Activated CD4-positive, alpha-beta T cell treated with anti-CD3 and anti-CD28 coated beads, Interleukin-2, amount 50 U/mL, for 4 hours (primary cell): ENCODE data around the gene CCM2L.

ENCODE experiments used
- DNase-seq, 2 experiments: peaks; one replicate each; pipeline ENCODE4 v3.0.0-alpha.2; 2020

Gene CCM2L

DNA sequence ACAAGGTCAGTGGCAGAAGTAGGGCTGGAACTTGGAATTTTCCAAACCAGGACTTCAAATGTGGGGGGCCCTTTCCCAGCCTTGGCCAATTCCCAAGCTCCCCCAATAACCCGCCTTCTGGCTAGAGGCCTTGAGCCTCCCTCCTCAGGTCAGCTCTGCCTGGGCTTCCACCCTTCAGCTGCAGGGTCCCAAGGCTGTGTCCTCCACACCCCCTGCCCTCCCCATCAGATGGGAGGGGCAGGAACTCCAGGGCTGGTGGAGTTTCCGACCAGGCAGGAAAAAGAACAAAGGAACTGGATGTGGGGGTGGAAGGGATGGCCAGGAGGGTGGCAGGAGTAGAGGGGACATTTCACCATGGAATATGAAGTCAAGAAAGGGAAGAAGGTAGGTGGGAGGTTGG lies at the start of gene CCM2L:
Gene CCM2L (plus strand): TSS at position 338 of the 400 bp plus-strand sequence. CDS start 17 bp downstream, at position 355.
- no peak for DNase-seq

- DNase-seq = no peak
Measured at GRCh38 chr20:31962761-31963160, 47.5 kb upstream of the CCM2L start.

DNA sequence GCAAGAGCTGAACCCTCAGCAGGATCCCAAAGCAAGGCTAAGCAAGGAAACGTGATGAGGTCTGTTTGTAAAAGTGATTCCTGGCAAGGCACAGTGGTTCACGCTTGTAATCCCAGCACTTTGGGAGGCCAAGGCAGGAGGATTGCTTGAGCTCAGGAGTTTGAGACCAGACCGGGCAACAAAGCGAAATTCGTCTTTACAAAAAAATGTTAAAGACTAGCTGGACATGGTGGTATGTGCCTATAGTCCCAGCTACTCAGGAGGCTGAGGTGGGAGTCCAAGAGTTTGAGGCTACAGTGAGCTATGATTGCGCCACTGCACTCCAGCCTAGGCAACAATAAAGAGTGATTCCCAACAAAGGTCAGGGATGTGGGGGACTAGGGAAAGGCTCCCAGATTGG lies 46.3 kb upstream of the CCM2L start:
- no peak for DNase-seq

DNA sequence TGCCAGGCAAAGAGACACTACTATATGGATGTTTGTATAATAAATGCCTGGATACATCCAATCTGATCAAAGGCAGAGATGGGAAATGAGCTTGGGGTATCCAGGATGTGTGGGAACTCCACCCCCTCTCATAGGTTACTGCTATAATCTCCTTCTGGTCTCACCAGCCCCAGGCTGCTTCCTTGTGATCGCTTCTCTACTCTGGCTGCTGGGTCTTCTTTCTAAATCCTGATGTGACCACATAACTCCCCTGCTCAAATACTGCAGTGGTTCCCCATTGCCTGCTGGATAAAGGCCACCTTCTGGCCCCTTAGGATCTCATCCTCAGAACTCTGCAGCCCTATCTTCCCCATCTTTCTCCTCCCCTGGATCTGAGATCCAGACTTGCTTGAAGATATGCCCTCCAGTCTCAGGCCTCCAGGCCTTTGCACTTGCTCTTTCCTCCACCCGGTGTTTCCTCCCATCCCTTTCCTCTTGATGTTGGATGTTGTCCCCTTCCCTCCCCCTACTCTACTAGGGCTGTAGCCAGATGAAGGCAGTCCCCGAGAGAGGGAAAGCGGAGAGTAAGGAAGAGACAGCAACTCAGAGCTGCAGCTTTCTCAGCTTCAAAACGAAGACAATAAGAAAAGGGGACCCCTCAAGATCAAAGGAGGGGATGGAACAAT lies 43.1 kb upstream of the CCM2L start:
- DNase-seq = no peak

GRCh38 chr20:31967830-31968249 lies 42.4 kb upstream of the CCM2L start, which contains the start of gene XKR7:
TSS of gene XKR7 (plus strand) at chr20:31968151. CDS start at chr20:31968176, 25 bp downstream.
- no peak for DNase-seq

DNA sequence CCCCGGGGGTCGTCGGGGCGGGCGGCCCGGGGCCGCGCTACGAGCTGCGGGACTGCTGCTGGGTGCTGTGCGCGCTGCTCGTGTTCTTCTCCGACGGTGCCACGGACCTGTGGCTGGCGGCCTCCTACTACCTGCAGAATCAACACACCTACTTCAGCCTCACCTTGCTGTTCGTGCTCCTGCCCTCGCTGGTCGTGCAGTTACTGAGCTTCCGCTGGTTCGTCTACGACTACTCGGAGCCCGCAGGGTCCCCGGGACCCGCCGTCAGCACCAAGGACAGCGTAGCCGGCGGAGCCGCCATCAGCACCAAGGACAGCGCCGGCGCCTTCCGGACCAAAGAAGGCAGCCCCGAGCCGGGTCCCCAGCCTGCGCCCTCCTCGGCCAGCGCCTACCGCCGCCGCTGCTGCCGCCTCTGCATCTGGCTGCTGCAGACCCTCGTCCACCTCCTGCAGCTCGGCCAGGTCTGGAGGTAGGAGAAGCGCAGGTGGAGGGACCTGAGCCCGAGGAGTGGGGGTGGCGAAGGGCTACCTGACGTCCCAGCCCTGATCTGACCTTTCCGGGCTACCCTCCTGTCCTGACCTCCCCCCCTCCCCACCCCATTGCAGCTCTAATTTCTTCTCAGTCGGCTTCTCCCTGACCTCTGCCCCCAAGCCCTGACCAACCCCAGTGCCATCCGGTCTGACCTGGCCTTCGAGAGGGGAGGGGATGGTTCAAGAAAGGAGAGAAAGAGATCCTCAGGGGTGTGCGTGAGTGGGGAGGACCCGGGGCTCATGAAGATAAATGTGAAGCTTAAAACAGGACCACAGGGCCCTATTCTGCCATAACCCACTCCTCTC lies 41.7 kb upstream of the CCM2L start:
- DNase-seq = peak; percentile 65 to 69

DNA sequence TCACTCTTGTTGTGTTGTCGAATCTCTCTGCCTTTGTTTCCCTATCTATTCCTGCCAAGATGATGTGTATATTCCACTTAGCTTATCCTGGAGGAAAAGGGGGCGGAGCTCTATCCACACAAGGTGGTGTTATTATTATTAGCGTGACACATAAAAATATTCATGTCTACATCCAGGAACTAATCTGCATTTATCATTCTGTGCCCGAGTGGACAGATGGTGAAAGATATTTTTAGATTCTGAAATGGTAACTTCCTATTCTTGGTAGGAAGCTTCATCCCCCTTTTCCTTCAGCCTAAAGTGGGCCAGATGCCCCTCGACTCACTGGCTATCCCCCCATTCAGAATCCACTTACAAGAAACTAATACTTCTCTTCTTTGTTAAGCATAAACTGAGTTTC lies 40.2 kb upstream of the CCM2L start:
- no peak for DNase-seq

GRCh38 chr20:31972471-31973021 lies 37.7 kb upstream of the CCM2L start:
- DNase-seq = no peak

DNA sequence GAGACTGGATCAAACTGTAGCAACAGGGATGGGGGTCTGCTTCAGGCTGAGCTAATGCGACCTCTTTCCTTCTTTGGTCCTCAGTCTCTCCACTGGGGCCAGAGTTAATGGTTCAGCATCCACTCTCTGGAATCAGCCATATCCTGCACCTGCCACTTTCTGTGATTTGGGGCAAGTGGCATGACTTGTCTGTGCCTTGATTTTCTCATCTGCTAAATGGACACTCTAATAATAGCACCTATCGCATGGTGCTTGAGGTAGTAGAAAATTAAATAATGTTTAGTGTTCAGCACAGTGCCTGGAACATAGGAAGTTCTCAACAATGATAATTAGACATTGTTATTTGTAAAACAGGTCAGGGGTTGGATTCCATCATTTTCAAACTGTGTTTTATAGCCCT lies 35.9 kb upstream of the CCM2L start:
- DNase-seq = no peak

GRCh38 chr20:31974951-31975487 lies 35.2 kb upstream of the CCM2L start:
- DNase-seq = no peak

DNA sequence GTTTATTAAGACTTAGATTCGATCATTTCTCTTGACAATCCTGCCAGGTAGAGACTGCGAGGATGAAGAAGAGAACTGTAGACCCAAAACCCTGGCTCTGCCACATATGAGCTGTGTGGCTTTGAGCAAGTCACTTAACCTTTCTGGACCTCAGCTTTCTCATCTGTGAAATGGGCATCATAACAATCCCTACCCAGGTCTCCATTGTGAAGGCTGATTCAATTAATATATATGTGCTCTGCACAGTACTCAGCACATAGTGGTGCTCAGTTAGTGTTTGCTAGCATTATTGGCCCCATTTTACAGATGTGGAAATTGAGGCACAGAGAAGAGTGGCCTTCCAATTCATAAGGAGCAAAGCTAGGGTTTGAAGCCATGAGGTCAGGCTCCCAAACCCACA lies 34.4 kb upstream of the CCM2L start:
- DNase-seq = no peak

GRCh38 chr20:31977080-31977479 lies 33.2 kb upstream of the CCM2L start:
- DNase-seq = no peak

- no peak for DNase-seq
Measured at GRCh38 chr20:31979713-31980426, 30.4 kb upstream of the CCM2L start.

- no peak for DNase-seq
Measured at GRCh38 chr20:31981784-31982183, 28.5 kb upstream of the CCM2L start.

GRCh38 chr20:31984981-31985471 lies 25.2 kb upstream of the CCM2L start:
- no peak for DNase-seq

DNA sequence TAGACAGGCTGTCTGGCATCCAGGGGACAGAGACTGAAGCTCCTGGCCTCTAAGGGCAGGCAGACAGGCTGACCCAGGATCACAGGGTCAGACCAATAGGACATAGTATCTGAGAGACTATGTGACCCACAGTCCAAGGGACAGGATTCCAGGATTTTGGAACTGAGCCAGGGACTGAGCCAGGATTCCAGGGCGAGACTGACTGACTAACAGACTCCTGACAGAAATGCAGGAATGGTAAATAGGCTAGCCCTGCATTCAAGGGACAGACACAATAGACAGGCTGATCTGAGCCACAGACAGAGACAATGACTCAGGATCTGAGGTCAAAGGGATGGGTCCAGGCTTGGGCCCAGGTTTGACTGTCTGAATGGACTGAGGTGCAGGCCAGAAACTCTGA lies 22.5 kb upstream of the CCM2L start:
- no peak for DNase-seq

DNA sequence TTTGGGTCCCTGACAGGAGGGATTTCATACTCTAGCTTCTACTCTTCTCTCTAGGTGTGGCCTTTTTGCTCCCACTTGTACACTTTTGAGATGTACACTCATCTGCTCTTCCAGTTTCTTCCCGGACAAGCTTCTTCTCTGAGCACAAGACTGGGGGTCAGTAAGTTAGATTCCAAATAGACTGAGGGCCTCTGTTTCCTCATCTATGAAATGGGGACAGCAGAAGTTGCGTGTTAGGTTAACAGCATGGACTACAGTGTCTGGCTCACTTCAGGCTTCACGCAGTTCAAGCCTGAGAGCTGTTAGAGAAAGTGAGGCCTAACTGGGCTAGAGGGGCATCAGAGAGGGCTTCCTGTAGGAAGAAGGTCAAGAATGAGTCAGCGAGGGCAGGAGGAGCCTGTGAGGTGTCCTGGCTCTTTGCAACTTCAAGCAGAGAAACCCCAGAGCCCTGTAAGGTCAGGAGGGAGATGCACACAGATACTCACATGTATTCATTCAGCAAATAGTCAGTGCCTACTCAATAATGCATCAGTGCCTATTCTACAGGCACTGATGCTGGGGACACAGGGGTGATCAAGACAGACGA lies 21.7 kb upstream of the CCM2L start:
- DNase-seq = no peak

DNA sequence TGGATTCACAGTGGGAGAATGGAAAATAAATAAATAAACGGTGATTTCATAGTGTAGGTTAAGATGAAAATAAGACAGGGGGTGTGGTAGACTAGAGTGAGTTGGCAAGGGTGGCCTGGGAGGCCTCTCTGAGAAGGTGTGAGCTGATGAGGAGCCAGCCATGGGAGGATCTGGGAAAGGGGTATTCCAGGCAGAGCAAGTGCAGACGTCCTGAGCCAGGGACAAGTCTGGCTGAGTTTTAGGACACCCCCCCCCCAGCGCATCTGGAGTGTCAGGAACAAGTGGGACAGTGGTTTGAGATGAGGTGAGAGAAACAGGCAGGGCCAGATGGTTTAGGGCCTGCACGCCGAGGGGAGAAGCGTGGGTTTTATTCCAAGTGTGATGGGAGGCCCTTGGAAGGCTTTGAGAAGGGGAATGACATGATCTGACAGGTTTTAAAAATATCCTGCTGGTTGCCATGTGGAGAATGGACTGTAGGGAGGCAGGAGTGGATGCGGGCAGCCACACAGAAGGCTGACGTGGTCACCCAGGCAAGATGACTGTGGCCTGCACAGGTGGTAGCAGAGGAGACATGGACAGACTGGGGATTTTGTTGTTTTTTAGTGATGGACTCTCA lies 21.1 kb upstream of the CCM2L start:
- no peak for DNase-seq

DNA sequence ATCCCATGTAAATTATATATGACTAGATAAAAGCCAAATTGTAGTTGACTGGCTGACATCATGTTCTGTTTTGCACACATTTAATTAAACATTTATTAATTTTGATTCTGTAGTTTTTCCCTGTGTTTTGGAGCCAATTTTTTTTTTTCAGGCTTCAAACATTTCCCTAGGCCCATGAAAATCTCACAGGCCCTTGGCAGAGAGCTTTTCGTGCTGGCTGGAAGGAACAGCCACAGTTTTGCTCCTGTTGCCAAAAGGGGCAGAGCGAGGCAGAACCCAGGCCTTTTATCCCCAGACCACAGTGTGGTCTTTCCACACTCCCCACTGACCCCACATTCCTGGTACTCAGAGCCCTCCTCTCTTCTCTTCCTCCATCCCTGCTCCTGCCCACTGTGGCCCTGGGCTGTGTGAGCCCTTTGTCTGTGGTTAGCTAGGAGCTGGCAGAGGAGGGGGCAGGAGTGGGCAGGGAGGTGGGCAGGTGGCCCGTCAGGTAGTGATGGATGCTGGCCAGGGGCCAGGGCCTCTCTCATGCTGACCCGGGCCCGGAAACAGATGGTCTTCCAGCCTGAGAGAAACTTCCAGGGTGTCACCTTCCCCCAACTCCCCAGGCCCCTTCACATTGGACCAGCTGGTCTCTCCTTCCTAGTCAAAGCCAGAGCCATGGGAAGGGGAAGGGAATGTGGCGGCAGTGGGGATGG lies 19.4 kb upstream of the CCM2L start:
- DNase-seq = no peak

DNA sequence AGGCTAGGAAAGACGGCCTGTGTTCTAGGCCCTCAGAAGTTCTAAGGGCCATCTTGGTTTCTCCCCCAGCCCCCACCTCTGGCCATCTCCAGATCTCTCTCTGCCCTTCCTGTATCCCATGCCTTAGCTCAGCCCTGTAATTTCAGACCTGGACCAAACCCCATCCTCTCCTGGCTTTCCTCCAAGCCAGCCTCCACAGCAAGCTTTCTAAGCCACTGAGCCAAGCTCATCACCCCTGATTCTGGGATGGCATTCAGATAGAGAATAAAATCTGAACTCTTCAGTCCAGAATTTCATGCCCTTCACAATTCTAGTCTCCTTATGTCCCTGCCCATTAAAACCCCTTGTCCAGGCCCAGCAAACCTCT lies 18.9 kb upstream of the CCM2L start:
- no peak for DNase-seq

DNA sequence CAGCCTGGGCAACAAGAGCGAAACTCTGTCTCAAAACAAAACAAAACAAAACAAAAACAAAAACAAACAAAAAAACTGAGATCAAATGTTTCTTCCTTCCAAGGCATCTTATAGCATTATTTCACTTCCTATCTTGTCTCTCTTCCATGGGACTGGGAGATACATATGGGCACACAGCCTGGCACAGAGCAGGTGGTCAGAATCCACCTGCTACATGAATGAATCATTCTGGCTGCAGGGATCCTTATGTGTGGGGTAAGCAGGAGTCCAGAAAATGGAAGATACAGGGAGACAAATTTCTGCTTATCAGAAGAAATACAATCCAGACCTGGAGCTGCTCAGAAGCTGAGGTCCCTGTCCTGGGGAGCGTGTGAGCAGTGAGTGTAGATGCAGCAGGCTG lies 18.2 kb upstream of the CCM2L start:
- no peak for DNase-seq
